Renal cortical epithelial cell (primary cell): ENCODE results near the gene MTHFD2. TPM values are rescaled to one million over a fixed set of nuclear protein-coding genes. Genes with fewer than 3 reads are reported as not detected.
"Not testable (repeated sequence)": the region's sequence is repeated elsewhere in the genome, so short reads cannot be mapped to it uniquely, and the experiment has no call there.

Experiments used
- DNase-seq: peaks from one replicate; pipeline ENCODE4 v3.0.0-alpha.2; 2011; ENCODE audit warnings: low read depth
- total RNA-seq: library from RNA; depleted of rRNA; stranded (reverse); fragments of >200 nt; gene quantifications from 2 replicates; pipeline ENCODE4 v1.2.3, GENCODE V29; 2014

MTHFD2 gene
- total RNA-seq, 1 donor from 2014 or later, result 66.7 TPM

GRCh38 chr2:74197049-74197448 lies 1.4 kb upstream of the MTHFD2 start:
- DNase-seq, result no peak

- peak; percentile 97 for DNase-seq
Measured at GRCh38 chr2:74198023-74198460, 373 bp upstream of the MTHFD2 start.

GRCh38 chr2:74199275-74199701 lies 873 bp downstream of the MTHFD2 start:
- no peak for DNase-seq

GRCh38 chr2:74199871-74200305 lies 1.5 kb downstream of the MTHFD2 start:
- DNase-seq, result peak; percentile 19

- no peak for DNase-seq
Measured at GRCh38 chr2:74201196-74201595, 2.8 kb downstream of the MTHFD2 start.

GRCh38 chr2:74201596-74201995 lies 3.2 kb downstream of the MTHFD2 start:
- DNase-seq, result no peak

GRCh38 chr2:74204436-74204835 lies 6.0 kb downstream of the MTHFD2 start:
- no peak for DNase-seq

GRCh38 chr2:74205113-74205512 lies 6.7 kb downstream of the MTHFD2 start:
- no peak for DNase-seq

GRCh38 chr2:74205596-74205995 lies 7.2 kb downstream of the MTHFD2 start:
- DNase-seq, result peak; percentile 43

GRCh38 chr2:74206180-74206688 lies 7.8 kb downstream of the MTHFD2 start:
- DNase-seq, result peak; percentile 85

GRCh38 chr2:74212702-74213410 lies 14.4 kb downstream of the MTHFD2 start:
- DNase-seq, result no peak

- not testable (repeated sequence) for DNase-seq
Measured at GRCh38 chr2:74215771-74216170, 17.4 kb downstream of the MTHFD2 start.

- DNase-seq, result no peak
Measured at GRCh38 chr2:74216642-74217041, 18.2 kb downstream of the MTHFD2 start.

- no peak for DNase-seq
Measured at GRCh38 chr2:74219846-74220486, 21.6 kb downstream of the MTHFD2 start.

GRCh38 chr2:74221091-74221490 lies 22.7 kb downstream of the MTHFD2 start:
- DNase-seq, result no peak

- no peak for DNase-seq
Measured at GRCh38 chr2:74221604-74222299, 23.3 kb downstream of the MTHFD2 start.

- DNase-seq, result no peak
Measured at GRCh38 chr2:74222300-74222650, 23.9 kb downstream of the MTHFD2 start.

GRCh38 chr2:74223941-74224770 lies 25.7 kb downstream of the MTHFD2 start:
- DNase-seq, result no peak

- DNase-seq, result no peak
Measured at GRCh38 chr2:74225698-74226459, 27.5 kb downstream of the MTHFD2 start.

GRCh38 chr2:74226648-74227213 lies 28.3 kb downstream of the MTHFD2 start:
- DNase-seq, result peak; percentile 41

GRCh38 chr2:74227646-74228045 lies 29.2 kb downstream of the MTHFD2 start:
- DNase-seq, result no peak
